GM18858 (cell line): ENCODE results near the gene SEPTIN8.

ENCODE experiments used
- ATAC-seq: cut with Tn5 transposase; IDR thresholded peaks from one replicate; pipeline ENCODE4 v1.9.1; 2021; ENCODE audit not compliant: unreplicated experiment

SEPTIN8 gene

DNA sequence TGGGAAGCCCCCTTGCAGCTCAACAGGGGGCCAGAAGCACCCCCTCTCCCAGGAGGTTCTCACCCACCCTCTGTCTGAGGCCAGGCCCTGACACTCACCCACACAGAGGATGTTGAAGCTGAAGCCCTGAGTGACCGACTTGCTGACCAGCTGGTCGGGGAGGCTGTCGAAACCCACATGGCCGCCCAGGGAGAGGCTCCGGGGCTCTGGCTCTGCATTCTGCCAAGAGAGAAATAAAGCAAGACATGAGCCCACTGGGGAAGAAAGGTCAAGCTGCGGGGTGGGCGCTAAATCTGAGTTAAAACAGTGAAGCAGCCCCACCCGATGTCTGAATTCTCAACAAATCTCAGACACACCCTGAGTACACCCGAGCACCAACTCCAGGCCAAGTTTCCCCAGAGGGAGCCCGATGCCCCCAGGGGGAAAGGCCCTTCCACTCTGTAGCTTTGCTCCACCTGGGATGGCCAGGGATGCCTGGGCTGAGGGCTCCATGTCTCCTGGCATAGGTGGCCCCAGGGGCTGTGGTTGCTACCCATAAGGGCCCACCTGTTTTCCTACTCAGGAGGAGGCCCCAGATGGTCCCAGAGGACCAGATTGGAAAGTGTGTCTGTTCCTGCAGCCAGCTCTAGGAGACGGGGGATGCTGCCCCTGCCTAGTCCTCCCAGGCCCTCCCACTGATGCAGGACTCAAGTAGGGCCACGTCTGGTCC, 11.6 kb downstream of the SEPTIN8 start:
- ATAC-seq, result no peak

DNA sequence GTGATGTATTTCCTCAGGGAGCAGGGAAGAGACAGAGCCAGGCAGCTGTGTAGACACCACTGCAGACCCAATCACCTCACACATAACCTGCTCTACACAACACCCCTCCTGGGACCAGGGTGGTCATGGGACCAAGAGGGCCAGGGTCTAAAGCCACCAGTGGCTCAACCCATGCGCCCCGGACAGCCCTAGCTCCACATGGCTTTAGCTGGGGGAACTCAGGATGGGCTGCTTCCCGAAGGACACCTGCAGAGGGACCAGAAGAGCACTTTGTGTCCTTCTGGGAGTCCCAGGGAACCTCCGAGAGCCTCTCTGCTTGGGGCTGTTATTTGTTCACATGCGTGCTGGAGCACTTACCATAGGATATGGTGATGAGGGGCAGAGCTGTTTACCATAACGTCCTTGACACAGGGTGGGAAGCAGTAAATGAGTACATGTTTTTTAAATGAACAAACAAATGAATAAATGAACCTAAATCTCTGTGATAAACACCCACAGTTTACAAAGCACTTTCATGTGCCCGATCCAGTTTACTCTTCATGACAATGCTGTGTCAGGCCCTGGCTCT, 12.3 kb downstream of the SEPTIN8 start:
- ATAC-seq, result no peak

GRCh38 chr5:132764051-132764450, 13.0 kb downstream of the SEPTIN8 start:
- ATAC-seq, result no peak

GRCh38 chr5:132763181-132764036, 13.6 kb downstream of the SEPTIN8 start:
- ATAC-seq, result no peak

DNA sequence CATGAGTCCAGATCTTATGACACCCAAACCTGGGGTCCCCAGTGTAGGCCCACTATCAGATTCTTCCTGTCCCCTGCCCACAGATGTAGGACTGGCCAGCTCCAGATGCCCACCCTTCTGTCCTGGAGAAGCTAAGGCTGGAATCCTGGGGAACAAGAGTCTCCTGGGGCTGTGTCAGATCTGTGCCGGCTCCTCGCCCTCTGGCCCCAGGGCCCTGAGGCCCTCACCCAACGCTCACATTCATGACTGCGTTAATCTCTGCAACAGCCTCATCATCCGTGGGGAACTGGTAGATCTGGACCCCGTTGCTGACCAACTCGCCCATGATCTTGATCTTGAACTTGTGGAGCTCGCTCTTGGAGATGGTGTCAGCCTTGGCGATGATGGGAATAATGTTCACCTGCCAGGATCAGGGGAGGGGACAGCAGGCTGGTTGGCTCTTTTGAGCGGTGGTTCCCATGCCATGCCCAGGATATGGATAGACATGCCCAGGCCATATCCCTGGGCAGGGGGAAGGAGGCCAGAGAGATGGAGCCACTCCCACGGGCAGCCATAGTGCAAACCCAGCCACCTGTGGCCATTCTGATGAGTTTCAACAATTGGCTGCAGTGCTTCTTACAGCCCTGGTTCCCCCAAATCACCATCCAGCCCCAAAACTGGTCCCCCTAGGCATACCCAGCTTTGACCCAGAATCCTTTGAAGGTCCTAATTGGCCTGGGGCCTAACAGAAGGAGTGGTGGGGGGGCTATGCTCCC, 14.6 kb downstream of the SEPTIN8 start:
- no peak for ATAC-seq

GRCh38 chr5:132761321-132762240, 15.5 kb downstream of the SEPTIN8 start:
- ATAC-seq, result no peak

DNA sequence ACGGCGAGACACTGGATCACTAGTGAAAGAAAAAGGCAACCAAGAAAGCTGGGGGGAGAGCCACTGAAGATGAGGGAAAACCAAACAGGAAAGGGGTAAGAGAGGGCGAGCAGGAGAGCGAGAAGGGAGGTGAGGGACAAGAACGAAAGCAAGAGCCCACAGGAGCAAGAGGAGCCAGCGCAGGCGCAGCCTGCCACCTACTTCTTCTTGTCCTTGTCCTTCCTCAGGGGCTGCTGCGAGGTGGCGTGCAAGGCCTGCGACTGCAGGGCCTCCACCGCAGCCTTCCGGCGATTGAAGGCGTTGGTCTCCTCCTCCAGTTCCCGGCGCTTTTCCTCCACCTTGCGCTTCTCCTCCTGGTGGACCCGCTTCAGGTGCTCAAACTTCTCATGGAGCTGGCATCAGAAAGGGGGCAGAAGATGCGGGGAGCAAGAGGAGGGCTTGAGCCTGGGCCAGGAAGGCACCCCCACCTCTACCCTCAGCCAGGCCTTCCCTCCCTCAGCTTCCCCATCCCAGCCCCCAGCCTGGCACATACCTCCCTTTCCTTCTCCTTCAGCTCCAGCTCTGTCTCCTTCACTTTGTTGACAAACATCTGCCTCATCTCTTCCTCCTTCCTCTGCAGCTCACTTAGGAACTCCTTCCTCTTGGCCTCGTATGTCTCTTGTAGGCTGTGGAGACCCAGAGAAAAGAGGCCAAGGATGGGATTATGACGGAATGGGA, 16.3 kb downstream of the SEPTIN8 start:
- ATAC-seq, result no peak

DNA sequence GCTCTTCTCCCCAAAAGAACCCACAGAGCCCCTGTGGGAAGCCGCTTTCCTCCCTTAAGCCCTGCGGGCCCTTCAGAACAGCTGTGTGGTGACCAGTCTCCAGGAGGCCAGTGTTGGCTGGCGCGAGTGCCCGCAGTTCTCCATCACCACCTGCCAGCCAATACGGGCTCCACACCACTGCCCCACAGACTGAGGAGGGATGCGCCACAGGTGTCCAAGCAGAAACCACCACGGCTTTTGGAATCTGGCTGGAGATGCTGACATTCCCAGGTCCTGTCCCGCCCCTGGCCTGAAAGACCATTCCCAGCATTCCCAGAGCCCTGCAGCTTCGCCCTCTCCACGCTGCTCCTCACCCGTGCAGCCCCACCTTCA, 17.0 kb downstream of the SEPTIN8 start:
- no peak for ATAC-seq

DNA sequence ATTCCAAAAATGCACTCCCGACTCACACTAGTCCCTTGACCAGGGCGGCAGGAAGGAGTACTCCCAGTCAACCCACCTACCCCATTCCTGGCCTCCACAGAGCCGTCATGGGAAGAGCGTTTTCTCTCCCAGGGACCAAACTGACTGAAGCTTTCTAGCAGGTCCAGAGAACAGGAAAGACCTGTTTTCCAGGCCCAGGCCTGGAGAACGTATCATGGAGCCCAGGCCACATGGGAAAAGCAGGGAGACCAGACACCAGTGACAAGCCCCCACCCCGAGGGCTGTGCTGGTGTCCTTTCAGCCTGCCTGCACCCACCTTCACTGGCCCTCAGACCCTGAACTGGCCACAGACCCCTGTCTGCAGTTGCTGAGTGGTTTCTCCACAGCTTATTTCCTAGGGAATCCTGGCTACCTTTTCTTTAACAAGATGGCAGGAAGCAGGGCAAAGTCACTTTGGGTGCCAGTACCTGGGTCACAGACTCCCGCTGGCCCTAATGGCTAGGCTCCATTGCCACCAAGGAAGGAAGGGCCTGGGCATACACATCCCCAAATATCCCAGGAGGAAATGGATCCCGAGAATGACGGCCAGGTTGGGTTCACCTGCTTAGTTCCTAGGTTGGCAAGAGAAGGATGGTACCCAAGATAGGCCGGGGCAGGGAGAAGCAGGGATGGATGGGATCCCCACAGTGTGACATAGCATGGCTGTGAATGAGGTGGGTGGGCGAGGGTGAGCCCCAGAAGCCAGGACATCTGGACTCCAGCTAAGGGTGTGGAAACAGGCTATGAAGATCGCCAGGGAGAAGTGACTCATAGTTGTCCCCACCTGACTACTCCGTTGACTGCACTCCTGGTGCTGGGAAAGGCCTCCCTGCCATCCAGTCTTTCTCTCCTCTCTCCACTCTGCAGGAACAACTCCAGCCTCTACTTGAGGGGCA, 17.7 kb downstream of the SEPTIN8 start:
- no peak for ATAC-seq

DNA sequence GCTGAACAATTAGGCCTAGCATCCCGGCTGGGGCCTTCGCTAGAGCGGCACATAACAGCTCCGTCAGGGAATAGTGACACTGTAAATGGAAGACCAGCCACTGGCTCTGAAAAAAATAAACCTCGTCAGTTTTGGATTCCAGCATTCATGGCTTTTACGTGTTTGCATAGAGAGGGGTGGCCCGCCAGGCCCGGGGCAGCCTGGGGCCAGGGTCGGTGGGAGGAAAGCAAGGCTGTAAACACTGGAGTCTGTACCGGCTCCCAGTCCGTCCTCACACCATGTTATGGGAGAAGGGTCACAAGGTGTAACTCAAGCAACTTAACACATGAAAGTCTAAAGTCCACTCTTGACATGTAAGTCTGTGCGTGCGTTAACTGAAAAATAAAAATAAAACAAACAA, 18.6 kb downstream of the SEPTIN8 start:
- no peak for ATAC-seq

GRCh38 chr5:132756542-132756941, 20.5 kb downstream of the SEPTIN8 start:
- no peak for ATAC-seq

- ATAC-seq, result no peak
Observed at GRCh38 chr5:132754947-132755346, 22.1 kb downstream of the SEPTIN8 start.

- no peak for ATAC-seq
Observed at GRCh38 chr5:132754111-132754510, 22.9 kb downstream of the SEPTIN8 start.

DNA sequence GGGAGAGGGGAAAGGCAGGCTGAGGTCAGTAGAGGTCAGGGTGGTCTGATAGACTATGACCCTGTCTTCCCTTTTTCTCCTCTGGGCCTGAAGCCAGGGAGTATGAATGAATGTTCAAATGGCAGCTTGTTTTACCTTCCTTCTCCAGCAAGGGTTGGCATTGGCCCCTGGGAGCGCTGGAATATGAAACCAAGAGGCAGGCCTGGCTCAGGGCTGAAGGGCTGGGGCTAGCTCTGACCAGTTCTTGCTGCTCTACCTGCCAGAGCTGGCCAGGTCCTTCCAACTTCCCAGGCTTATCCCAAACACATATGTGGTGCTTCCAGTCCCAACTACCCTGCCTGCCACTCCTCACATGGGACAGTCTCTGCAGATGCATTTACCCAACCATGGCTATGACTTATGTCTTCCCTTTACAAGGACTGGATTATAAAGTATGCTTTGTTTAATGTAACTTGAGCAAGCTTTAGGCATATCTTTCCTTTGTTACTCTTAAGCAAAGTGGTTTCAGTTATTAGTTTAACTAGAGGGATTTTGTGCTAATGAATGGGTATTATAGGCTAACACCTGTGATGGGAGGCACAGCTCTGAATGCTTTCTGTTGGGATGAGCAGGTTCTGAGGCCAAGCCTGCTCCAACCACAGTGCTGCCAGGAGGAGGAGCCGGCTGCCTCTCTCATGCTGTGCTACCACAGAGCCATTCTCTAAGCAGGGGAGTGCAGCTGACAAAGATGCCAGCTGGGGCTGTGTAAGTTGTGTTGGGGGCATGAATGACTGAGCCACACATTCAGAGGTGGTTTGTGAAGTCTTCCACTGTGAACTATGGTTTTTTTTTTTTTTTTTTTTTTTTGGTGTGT, 23.7 kb downstream of the SEPTIN8 start:
- no peak for ATAC-seq

- ATAC-seq, result no peak
Observed at GRCh38 chr5:132752581-132753125, 24.4 kb downstream of the SEPTIN8 start.

GRCh38 chr5:132751971-132752580, 25.0 kb downstream of the SEPTIN8 start:
- ATAC-seq, result no peak

- peak; percentile 41 for ATAC-seq
Observed at GRCh38 chr5:132751444-132751843, 25.6 kb downstream of the SEPTIN8 start.
